Loucy (cell line): ENCODE data around the gene ARHGEF9.

Experiments used
- CTCF ChIP-seq: fragments of 200-600 bp; sonication (generic); conservative IDR thresholded peaks from 2 replicates; pipeline ENCODE4 v1.5.1; 2014; ENCODE audit warnings: mild to moderate bottlenecking, antibody characterized with exemption, low read length
- EZH2phosphoT487 ChIP-seq: fragments of 200-600 bp; IDR thresholded peaks from 2 replicates; pipeline ENCODE4 v1.6.1; 2018; ENCODE audit warnings: antibody characterized with exemption, mild to moderate bottlenecking, moderate library complexity, borderline replicate concordance

- TF ChIP-seq EZH2phosphoT487, result no peak
- TF ChIP-seq CTCF, result no peak
Measured at GRCh38 chrX:63764946-63765345, 20.1 kb downstream of the ARHGEF9 start.
